Esophagus squamous epithelium (tissue), 4 donors: ENCODE data around the gene AMBP.

Source experiments
- CTCF ChIP-seq, 6 experiments: fragments of 450-650 bp in 4 of 6; fragments of 200-600 bp in 2 of 6; sonication (generic) in 2 of 6; IDR thresholded peaks; one replicate each; pipeline ENCODE4 v1.5.1; 2016 to 2019; ENCODE audit warnings: antibody characterized with exemption in 6 of 6, mild to moderate bottlenecking in 4 of 6, moderate library complexity in 4 of 6
- POLR2A ChIP-seq, 4 donors: fragments of 450-650 bp; IDR thresholded peaks; one replicate each; pipeline ENCODE4 v1.6.1; 2017; ENCODE audit warnings: antibody characterized with exemption in 4 of 4, mild to moderate bottlenecking in 4 of 4, moderate library complexity in 3 of 4

- TF ChIP-seq CTCF (IDR thresholded peaks at IDR 0.05) (no peak), POLR2A (IDR thresholded peaks at IDR 0.05) (no peak)
Observed at GRCh38 chr9:114112778-114113584, 34.9 kb upstream of the AMBP start.
